T-helper 22 cell (primary cell): ENCODE data around the gene STX16.

Experiments
- DNase-seq: peaks from one replicate; pipeline ENCODE4 v3.0.0-alpha.2; 2020; ENCODE audit warnings: low read depth

The STX16 gene

DNA sequence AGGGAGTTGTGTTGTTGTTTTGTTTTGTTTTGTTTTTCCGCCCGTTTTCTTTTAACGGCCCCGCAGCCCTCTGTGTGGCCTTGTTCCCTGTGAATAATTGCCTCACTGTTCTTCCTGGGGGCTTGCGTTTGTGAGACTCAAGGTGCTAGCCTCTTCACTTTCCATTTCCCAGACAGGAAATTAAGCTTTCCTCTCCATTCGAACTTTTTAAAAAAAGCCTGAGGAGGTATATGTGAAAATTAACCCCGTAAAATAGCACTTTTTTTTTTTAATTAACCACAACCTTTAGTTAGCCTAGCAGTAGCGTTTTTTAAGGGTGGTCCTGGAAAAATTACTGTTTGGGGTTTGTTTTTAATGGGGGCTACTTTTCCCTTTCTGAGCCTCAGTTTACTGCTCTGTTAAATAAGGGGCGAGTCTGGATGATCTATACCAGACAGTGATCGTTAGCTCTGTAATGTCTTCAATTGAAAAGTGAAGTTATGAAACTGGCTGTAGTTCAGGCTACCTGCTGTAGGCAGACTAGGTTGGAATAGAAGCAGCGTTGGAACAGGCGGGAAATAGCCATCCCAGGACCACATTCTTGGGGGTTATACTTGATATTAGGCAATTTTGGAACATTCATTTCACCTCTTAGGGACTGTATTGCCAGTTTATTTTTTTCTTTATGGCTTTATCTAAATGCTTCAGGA lies 1.7 kb downstream of the STX16 start:
- DNase-seq, result no peak

DNA sequence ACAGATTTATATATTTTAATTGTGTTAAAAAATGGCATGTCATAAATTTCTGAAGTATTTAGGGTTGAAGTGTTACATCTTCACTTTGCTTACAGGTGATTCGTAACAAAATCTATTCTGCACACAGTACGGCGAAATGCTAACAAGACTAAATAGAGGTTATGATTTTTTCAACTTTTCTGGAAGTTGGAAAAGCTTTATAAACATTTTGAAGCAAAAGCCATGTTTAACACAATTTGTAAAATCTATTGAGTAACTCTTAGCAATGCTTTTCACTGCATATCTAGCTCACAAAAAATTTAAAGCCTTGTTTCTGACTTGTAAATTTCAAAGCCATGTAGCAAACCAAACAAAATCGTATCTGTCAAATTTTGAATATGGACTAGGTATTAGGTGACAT lies 3.3 kb downstream of the STX16 start:
- no peak for DNase-seq

GRCh38 chr20:58655328-58656107 lies 4.4 kb downstream of the STX16 start:
- no peak for DNase-seq

- DNase-seq, result no peak
Observed at GRCh38 chr20:58656831-58657230, 5.7 kb downstream of the STX16 start.

DNA sequence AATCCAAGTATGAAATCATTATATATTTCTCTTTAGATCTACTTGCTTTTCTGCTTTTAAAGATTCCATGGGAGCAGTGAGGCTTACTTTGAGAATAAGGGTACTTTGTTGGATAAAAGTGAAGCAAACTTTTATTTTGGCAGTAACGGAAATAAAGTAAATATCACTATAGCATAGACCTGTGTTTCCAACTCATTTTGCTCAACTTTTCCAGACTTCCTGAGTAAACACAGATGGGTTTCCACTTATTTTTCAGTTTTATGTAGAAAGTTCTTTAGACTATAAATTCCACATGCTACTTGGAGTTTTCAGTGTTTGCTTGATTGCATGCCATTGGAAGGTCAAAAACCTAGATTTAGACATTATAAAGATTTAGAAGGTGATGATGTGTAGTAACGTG lies 6.2 kb downstream of the STX16 start:
- DNase-seq, result no peak

DNA sequence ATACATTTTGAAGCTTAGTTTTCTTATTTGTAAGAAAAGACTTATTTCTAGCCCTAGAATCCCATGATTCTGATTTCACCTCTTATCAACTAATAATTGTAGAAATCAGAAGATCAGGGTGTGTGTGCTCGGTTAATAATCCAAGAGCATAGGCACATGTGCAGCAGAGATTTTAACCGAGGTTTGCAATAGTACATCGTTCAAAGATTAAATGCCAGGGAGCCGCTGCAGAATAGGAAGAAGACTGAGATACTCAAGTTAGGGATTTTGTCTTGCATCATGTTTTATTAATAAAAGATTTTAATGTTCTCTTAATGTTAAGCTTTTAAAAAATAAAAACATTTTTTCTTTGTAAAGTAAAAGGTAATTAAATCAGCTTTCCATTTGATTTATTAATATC lies 6.9 kb downstream of the STX16 start:
- DNase-seq, result no peak

- DNase-seq, result no peak
Observed at GRCh38 chr20:58658760-58659159, 7.7 kb downstream of the STX16 start.

- DNase-seq, result no peak
Observed at GRCh38 chr20:58659841-58660240, 8.8 kb downstream of the STX16 start.

DNA sequence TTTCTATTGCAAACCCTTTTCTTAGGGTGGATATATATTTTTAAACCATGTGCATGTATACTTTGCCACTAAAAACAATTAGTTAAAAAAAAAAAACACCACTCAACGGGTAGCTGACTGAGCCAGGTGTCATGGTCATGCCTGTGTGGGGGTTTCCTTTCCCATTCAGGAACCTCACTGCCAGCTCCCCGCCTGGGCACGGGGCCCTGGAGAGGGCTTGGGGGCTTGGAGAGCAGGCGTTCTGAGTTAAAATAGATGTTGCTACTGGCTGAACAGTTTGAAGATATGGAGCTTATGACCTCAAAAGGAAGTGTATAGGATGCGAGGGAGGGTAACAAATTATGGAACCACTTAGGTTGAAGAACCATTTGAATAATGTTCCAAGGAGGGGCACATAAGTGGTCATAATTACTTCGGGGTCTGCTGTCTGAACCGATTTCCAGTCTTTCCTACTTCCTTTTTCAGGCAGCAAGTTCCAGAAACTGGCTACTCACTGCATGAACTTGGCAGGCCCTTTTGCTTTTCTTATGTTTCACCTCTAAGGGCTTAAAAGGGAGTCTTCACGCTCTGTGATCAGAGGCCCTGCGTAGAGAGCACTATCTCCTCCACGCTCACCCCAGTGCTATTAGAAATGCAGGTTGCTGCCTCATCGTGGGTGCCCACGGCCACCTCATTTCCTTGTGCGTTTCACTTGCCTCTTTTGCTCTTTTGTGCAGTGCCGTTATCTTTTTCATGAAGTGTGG lies 9.9 kb downstream of the STX16 start:
- peak; percentile 59 for DNase-seq

DNA sequence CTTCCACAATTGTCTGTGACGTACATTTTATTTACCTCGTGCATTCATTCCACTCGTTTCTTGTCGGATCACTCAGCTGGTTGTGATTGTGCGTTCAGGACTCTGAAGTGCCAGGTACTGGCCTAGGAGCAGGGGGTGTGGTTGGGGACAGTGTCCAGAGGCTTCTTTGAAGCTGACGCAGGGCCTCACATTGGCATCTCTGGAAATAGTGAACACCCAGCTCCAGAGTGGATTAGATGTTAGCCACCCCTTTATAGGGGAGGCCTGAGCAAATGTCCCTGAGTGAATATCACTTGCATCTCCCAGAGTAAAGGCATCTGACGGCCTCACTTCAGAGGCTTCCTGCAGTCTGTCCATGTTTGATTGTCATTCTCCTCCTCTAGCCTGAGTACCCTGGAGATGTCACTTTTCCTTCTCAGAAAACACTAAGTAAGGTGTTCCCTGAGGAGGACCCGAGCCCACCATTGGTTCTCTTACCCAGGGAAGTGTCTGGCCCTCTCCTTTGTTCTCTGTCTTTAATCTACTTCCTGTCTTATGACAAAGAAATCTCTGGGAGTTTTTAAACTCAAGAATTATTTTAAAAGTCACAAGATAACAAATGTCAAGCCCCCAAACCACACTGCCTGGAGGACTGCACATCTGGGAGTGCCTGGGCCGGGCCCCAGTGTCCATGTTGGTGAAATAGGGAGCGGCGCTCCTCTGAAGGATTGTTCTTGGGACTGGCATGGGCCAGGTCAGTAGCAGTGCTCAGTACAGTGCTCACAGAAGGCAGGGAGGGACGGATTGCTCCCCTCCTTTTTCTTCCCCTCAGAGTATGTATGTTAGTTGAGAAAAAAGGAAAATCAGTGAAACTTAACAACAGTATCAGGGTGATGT lies 10.8 kb downstream of the STX16 start:
- DNase-seq, result no peak

GRCh38 chr20:58664331-58664730 lies 13.2 kb downstream of the STX16 start:
- no peak for DNase-seq

GRCh38 chr20:58664883-58665282 lies 13.8 kb downstream of the STX16 start:
- no peak for DNase-seq

DNA sequence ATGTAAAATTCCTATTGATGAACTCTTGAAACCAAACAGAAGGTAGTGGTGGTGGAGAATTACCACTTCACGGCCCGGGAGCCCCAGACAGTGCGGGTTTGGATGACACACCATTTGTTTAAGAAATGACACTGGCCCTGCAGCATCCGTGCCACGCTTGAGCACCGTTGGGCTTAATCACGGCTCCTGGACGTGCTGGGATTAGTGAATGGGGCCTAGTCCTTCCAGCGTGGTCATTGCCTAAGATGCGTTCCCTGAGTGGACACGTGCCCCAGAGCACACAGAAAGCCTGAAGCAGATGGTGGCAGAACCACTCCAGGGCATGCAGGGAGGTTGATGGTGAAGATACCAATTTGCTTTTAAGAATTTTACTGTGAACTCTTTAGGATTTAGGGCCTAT lies 14.5 kb downstream of the STX16 start:
- DNase-seq, result no peak

GRCh38 chr20:58666702-58667101 lies 15.6 kb downstream of the STX16 start:
- no peak for DNase-seq

DNA sequence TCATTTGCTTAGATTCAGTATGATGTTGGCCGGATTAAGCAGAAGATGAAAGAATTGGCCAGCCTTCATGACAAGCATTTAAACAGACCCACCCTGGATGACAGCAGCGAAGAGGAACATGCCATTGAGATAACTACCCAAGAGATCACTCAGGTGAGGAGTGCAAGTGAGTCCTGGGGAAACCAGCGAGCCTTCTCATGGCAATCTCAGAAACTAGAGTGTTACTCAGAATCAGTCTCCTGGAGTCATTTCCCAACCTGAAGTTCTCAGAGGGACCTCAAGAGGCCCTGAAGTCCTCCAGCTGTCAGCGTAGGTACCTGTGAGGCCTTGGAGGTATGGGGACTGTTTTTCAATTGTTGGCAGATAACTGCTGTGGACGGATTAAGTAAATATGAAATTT lies 16.9 kb downstream of the STX16 start:
- no peak for DNase-seq

DNA sequence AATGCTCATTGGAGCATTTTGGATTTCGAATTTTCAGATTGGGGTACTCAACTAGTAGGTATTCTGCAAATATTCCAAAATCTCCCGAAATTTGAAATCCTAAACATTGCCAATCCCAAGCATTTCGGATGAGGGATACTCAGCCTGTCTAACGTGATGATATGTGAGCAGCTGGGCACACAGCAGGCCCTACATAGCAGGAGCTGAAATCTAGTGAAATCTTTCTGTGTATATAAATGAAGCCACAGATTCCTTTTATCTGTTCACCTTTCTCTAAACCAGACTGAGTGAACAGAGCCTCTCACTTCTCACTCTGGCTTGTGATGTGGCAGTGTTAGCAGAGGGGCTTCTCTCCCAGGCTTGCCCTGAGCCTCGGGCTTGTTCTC lies 17.8 kb downstream of the STX16 start:
- DNase-seq, result no peak

- DNase-seq, result no peak
Observed at GRCh38 chr20:58669287-58670006, 18.4 kb downstream of the STX16 start.

DNA sequence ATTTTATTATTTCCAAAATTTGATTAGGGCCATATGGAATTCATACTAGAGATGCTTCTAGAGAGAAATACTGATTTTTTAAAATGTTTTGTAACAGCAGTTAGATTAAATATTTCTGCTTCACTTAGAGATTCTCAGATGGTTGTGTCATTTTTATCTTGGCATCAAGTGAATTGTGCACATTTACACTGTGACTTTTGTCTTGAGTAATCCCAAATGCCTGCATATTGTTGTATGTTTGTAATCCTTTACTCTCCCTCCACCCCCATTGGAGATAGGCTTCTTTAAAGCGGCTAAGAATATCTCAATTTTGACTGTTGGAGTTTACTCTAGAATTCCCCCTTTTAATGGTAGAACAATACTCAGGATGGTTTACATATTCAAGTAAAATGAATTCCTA lies 19.0 kb downstream of the STX16 start:
- no peak for DNase-seq

DNA sequence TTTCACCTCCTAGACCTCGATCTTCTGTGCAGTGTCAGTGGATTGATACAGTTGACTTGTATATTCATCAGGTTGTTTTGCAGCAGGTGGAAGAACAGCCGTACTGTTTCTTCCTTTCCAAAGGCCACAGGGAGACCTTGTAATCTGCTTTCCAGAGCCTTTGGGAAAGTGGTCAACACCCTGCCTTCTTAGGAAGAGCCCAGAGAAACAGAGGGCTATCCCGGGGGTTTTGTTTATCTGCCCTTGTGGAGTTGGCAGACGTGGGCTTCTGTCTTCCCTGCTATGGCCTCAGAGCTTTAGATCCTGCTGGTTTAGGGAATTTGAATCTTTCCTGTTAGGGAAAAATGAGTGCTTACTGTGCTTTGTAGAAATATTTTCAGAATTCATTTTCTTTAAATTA lies 19.6 kb downstream of the STX16 start:
- DNase-seq, result no peak

- DNase-seq, result no peak
Observed at GRCh38 chr20:58673119-58673518, 22.0 kb downstream of the STX16 start.

DNA sequence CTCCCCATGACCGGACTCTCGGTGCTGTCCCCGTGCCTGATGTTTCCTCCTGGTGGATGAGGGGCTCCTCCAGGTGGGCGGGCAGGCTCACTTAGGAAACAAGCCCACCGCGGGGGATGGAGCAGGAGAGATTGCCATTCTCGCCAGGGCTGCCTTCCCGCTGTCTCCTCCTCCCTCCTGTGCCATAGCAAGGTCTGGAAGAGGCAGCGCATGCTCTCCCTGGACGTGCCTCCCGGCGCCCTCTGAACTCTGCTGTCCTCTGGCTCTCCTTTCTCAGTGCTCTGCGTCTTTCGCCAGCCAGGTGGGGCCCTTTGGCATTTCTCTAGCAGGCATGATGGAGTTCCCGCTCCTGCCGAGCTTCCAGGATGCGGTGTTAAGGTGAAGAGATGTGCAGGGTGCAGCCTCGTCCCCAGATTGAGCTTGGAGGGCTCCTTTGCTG lies 24.1 kb downstream of the STX16 start:
- no peak for DNase-seq
